Measurements from ENCODE around the gene FAM234B. TPM values are rescaled to one million over a fixed set of nuclear protein-coding genes. Genes with fewer than 3 reads are reported as not detected.

The FAM234B gene
- total and polyA plus RNA-seq, 2 donors (not counting 1 experiment from before 2014, with no cell fraction given) = 2.6 to 8.2 TPM

DNA sequence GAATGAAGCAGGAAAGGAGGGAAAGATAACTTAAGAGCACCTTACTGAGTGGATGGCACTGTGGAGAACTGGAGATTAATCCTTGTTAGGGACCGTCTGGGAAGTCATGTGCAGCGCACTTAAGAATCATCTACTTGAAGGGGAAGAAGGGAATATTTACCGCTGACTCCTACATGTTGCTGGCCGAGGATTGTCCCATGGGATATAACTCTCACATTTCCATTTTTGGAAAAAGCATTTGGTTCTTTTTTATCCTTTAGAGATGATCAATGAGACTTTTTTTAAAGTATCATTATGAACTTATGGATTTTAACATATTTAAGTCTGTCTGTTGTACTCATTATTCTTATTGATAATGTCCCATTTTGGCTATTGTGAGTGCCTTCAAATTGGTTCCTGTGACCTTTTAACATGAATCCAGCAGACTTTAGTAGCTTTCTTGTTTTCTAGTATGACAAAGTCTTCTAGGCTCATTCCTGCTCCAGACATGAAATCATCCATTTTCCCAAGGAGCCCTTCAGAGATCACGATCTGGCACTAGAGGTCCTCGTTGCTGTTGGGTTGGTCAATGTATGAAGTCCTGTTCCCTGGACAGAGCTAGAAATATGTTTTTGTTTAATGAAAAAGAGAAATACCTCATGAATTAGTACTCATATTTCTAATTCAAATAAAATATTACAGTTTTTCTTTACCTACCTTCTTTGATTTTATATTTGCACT is 20.2 kb upstream of the FAM234B start:
- no peak overlapping the region for H3K27ac Mint-ChIP-seq
- no peak for ATAC-seq (ENCODE audit: low read depth)
- Histone ChIP-seq H3K27ac (ENCODE audit: low read length in 2 of 2) (no peak overlapping the region), H3K4me3 (ENCODE audit: control extremely low read depth in 1 of 5, extremely low read depth in 1 of 5, insufficient read depth in 1 of 5, low read depth in 2 of 5, low read length in 4 of 5) (no peak overlapping the region), H3K9me3 (ENCODE audit: control extremely low read depth in 1 of 3, control insufficient read depth in 2 of 3, insufficient read depth in 1 of 3, low read length in 2 of 3) (no peaks in the 10 kb centered on the region), H3K27me3 (replicated peaks in 1 of 4; ENCODE audit: control extremely low read depth in 1 of 4, control insufficient read depth in 3 of 4, insufficient read depth in 4 of 4, low read length in 3 of 4) (peaks cover 0 to 3% (median 1%) of the 10 kb centered on the region in 4 experiments), H3K9ac (ENCODE audit: low read length) (no peak overlapping the region), H3K4me1 (ENCODE audit: control insufficient read depth in 2 of 2, insufficient read depth in 2 of 2, low read length in 2 of 2) (no peaks in the 10 kb centered on the region), H3K79me2 (ENCODE audit: control insufficient read depth, insufficient read depth, low read length) (no peaks in the 10 kb centered on the region), H2AFZ (ENCODE audit: insufficient read depth, low read depth, low read length, poor library complexity, severe bottlenecking) (no peak overlapping the region), H4K20me1 (ENCODE audit: control insufficient read depth, insufficient read depth, low read length, poor library complexity, severe bottlenecking) (no peaks in the 10 kb centered on the region), H3K36me3 (replicated peaks in 1 of 2; ENCODE audit: control extremely low read depth in 1 of 2, control insufficient read depth in 1 of 2, extremely low read depth in 1 of 2, insufficient read depth in 2 of 2, low read length in 1 of 2) (no peaks in the 10 kb centered on the region), H3K4me2 (replicated peaks; ENCODE audit: low read depth, low read length, poor library complexity, severe bottlenecking) (no peak overlapping the region)
- DNase-seq = no peak
- H3K4me1 Mint-ChIP-seq = peaks cover 3% of the 10 kb centered on the region
- WGBS (ENCODE audit: insufficient coverage) = 100% methylated on average over 1 of the region's 6 CpGs
- no peaks in the 10 kb centered on the region for H3K9me3 Mint-ChIP-seq (ENCODE audit: insufficient read depth)
- H3K27me3 Mint-ChIP-seq = peaks cover 39% of the 10 kb centered on the region
- TF ChIP-seq, protein P1, sequence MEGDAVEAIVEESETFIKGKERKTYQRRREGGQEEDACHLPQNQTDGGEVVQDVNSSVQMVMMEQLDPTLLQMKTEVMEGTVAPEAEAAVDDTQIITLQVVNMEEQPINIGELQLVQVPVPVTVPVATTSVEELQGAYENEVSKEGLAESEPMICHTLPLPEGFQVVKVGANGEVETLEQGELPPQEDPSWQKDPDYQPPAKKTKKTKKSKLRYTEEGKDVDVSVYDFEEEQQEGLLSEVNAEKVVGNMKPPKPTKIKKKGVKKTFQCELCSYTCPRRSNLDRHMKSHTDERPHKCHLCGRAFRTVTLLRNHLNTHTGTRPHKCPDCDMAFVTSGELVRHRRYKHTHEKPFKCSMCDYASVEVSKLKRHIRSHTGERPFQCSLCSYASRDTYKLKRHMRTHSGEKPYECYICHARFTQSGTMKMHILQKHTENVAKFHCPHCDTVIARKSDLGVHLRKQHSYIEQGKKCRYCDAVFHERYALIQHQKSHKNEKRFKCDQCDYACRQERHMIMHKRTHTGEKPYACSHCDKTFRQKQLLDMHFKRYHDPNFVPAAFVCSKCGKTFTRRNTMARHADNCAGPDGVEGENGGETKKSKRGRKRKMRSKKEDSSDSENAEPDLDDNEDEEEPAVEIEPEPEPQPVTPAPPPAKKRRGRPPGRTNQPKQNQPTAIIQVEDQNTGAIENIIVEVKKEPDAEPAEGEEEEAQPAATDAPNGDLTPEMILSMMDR (IDR thresholded peaks at IDR 0.05) = no peak
- no peak for TF ChIP-seq EZH2 (IDR thresholded peaks at IDR 0.05; ENCODE audit: borderline replicate concordance, insufficient read depth, low read depth, low read length, poor library complexity, severe bottlenecking)
- H3K4me3 Mint-ChIP-seq = no peak overlapping the region
- intact Hi-C loops (cut with micrococcal nuclease) = loop anchor here (1.0 kb wide), 2 partner anchors 108 to 188 kb away; no protein-coding TSS in a partner anchor
- ChIA-PET CTCF (interaction anchor here (0.7 to 4.1 kb wide), 10 partner anchors 20 to 231 kb away, joined by 3 to 60 read pairs (median 5); partner anchors contain the start of gene FAM234B), POLR2A (no interaction called here)

DNA sequence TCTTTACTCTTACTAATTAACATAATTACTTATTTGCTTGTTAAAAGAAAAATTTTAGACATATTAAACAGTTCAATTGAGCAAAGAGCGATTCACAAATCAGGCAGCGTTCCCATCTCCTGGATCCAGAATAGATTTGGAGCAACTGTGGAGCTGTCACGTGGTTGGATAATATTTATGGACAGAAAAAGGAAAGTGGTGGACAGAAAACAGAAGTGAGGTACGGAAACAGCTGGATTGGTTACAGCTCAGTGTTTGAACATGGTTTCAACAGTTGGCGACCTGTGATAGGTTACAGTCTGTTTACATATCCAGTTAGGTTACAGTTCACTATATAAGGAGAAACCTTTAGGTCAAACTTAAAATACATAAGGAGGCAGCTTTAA is 19.7 kb upstream of the FAM234B start:
- TF ChIP-seq, protein P1 (IDR thresholded peaks at IDR 0.05) = no peak
- TF ChIP-seq EZH2 (IDR thresholded peaks at IDR 0.05; ENCODE audit: borderline replicate concordance, insufficient read depth, low read depth, low read length, poor library complexity, severe bottlenecking) = no peak
- 77% methylated on average over 3 of the region's 5 CpGs for WGBS (ENCODE audit: insufficient coverage)

More for the DNA sequence above, 19.7 kb upstream of the FAM234B start:
- H3K27me3 ChIP-seq (replicated peaks in 1 of 4; ENCODE audit: control extremely low read depth in 1 of 4, control insufficient read depth in 3 of 4, insufficient read depth in 4 of 4, low read length in 3 of 4) = peaks cover 0 to 4% (median 1%) of the 10 kb centered on the region in 4 experiments
- POLR2A ChIA-PET = no interaction called here
- no peak for ATAC-seq (ENCODE audit: low read depth)
- H3K36me3 ChIP-seq (replicated peaks in 1 of 2; ENCODE audit: control extremely low read depth in 1 of 2, control insufficient read depth in 1 of 2, extremely low read depth in 1 of 2, insufficient read depth in 2 of 2, low read length in 1 of 2) = no peaks in the 10 kb centered on the region
- no peak overlapping the region for H3K4me3 Mint-ChIP-seq
- no peaks in the 10 kb centered on the region for H4K20me1 ChIP-seq (ENCODE audit: control insufficient read depth, insufficient read depth, low read length, poor library complexity, severe bottlenecking)
- no peak overlapping the region for H3K9ac ChIP-seq (ENCODE audit: low read length)
- no peak for DNase-seq
- peaks cover 37% of the 10 kb centered on the region for H3K27me3 Mint-ChIP-seq
- H3K79me2 ChIP-seq (ENCODE audit: control insufficient read depth, insufficient read depth, low read length) = no peaks in the 10 kb centered on the region
- H3K4me1 ChIP-seq (ENCODE audit: control insufficient read depth in 2 of 2, insufficient read depth in 2 of 2, low read length in 2 of 2) = no peaks in the 10 kb centered on the region
- no peak overlapping the region for H3K27ac ChIP-seq (ENCODE audit: low read length in 2 of 2)
- H3K4me1 Mint-ChIP-seq = peaks cover 3% of the 10 kb centered on the region
- intact Hi-C loops (cut with micrococcal nuclease) = loop anchor here (1.0 kb wide), 2 partner anchors 108 to 188 kb away; no protein-coding TSS in a partner anchor
- H3K4me3 ChIP-seq (ENCODE audit: control extremely low read depth in 1 of 5, extremely low read depth in 1 of 5, insufficient read depth in 1 of 5, low read depth in 2 of 5, low read length in 4 of 5) = no peak overlapping the region
- no peaks in the 10 kb centered on the region for H3K9me3 ChIP-seq (ENCODE audit: control extremely low read depth in 1 of 3, control insufficient read depth in 2 of 3, insufficient read depth in 1 of 3, low read length in 2 of 3)
- H3K4me2 ChIP-seq (replicated peaks; ENCODE audit: low read depth, low read length, poor library complexity, severe bottlenecking) = no peak overlapping the region
- no peaks in the 10 kb centered on the region for H3K9me3 Mint-ChIP-seq (ENCODE audit: insufficient read depth)
- CTCF ChIA-PET = interaction anchor here (0.8 to 4.1 kb wide), 8 partner anchors 20 to 230 kb away, joined by 3 to 60 read pairs (median 7); partner anchors contain the start of gene FAM234B
- no peak overlapping the region for H2AFZ ChIP-seq (ENCODE audit: insufficient read depth, low read depth, low read length, poor library complexity, severe bottlenecking)
- no peak overlapping the region for H3K27ac Mint-ChIP-seq
